Loucy (cell line): ENCODE data around the gene NPVF.

ENCODE experiments used
- H2AFZ ChIP-seq: fragments of 200-600 bp; sonication (generic); 2 replicates; pipeline ENCODE4 v1.6.0; 2016; ENCODE audit warnings: antibody characterized with exemption, mild to moderate bottlenecking, low read length, moderate library complexity
- H3F3A ChIP-seq: fragments of 200-600 bp; 2 replicates; pipeline ENCODE4 v1.6.0; 2016; ENCODE audit warnings: antibody characterized with exemption, low read depth, mild to moderate bottlenecking
- H3K27me3 ChIP-seq: fragments of 200-600 bp; sonication (generic); 2 replicates; pipeline ENCODE4 v1.6.1; 2014; ENCODE audit warnings: low read length, mild to moderate bottlenecking; ENCODE audit not compliant: insufficient read depth, poor library complexity, severe bottlenecking
- H3K36me3 ChIP-seq: fragments of 200-600 bp; sonication (generic); 2 replicates; pipeline ENCODE4 v1.6.1; 2016; ENCODE audit warnings: low read length; ENCODE audit not compliant: insufficient read depth
- H3K4me1 ChIP-seq: fragments of 200-600 bp; sonication (generic); 2 replicates; pipeline ENCODE4 v1.5.1; 2014; ENCODE audit warnings: low read length, mild to moderate bottlenecking; ENCODE audit not compliant: insufficient read depth, poor library complexity, severe bottlenecking
- H3K4me2 ChIP-seq: fragments of 200-600 bp; sonication (generic); 2 replicates; pipeline ENCODE4 v1.6.0; 2014; ENCODE audit warnings: antibody characterized with exemption, low read length, low read depth, mild to moderate bottlenecking; ENCODE audit not compliant: poor library complexity, severe bottlenecking
- H3K4me3 ChIP-seq: fragments of 200-600 bp; sonication (generic); 2 replicates; pipeline ENCODE4 v1.5.1; 2014; ENCODE audit warnings: low read length, mild to moderate bottlenecking, mixed read lengths; ENCODE audit not compliant: poor library complexity, severe bottlenecking
- H3K79me2 ChIP-seq: fragments of 200-600 bp; sonication (generic); 2 replicates; pipeline ENCODE4 v1.6.1; 2014; ENCODE audit warnings: low read length; ENCODE audit not compliant: insufficient read depth
- H3K9ac ChIP-seq: fragments of 200-600 bp; sonication (generic); 2 replicates; pipeline ENCODE4 v1.6.0; 2014; ENCODE audit warnings: mild to moderate bottlenecking, low read depth, low read length, moderate library complexity; ENCODE audit not compliant: poor library complexity, severe bottlenecking
- H3K9me2 ChIP-seq: fragments of 200-600 bp; sonication (generic); replicated peaks from 2 replicates; pipeline ENCODE4 v1.6.1; 2016; ENCODE audit warnings: low read depth, low read length, mixed read lengths
- H3K9me3 ChIP-seq: fragments of 200-600 bp; sonication (generic); 2 replicates; pipeline ENCODE4 v1.6.1; 2014; ENCODE audit warnings: mild to moderate bottlenecking, antibody characterized with exemption, low read length, low read depth; ENCODE audit not compliant: insufficient read depth
- H4K20me1 ChIP-seq: fragments of 200-600 bp; sonication (generic); 2 replicates; pipeline ENCODE4 v1.6.0; 2014; ENCODE audit warnings: antibody characterized with exemption, low read length, mild to moderate bottlenecking; ENCODE audit not compliant: insufficient read depth, poor library complexity, severe bottlenecking
- CTCF ChIP-seq: fragments of 200-600 bp; sonication (generic); conservative IDR thresholded peaks from 2 replicates; pipeline ENCODE4 v1.5.1; 2014; ENCODE audit warnings: mild to moderate bottlenecking, antibody characterized with exemption, low read length
- EZH2phosphoT487 ChIP-seq: fragments of 200-600 bp; IDR thresholded peaks from 2 replicates; pipeline ENCODE4 v1.6.1; 2018; ENCODE audit warnings: antibody characterized with exemption, mild to moderate bottlenecking, moderate library complexity, borderline replicate concordance

NPVF gene

GRCh38 chr7:25239888-25240287 is 11.6 kb upstream of the NPVF start:
- H3K9ac ChIP-seq = no peak overlapping the region
- H3K4me1 ChIP-seq = no peaks in the 10 kb centered on the region
- H3K4me2 ChIP-seq = no peak overlapping the region
- H3K9me3 ChIP-seq = no peaks in the 10 kb centered on the region
- no peak overlapping the region for H2AFZ ChIP-seq
- no peaks in the 10 kb centered on the region for H3F3A ChIP-seq
- no peaks in the 10 kb centered on the region for H3K79me2 ChIP-seq
- H3K4me3 ChIP-seq = no peak overlapping the region
- TF ChIP-seq EZH2phosphoT487 (no peak), CTCF (no peak)
- no peaks in the 10 kb centered on the region for H3K36me3 ChIP-seq
- no peaks in the 10 kb centered on the region for H4K20me1 ChIP-seq
- H3K9me2 ChIP-seq = no peaks in the 10 kb centered on the region
- H3K27me3 ChIP-seq = no peaks in the 10 kb centered on the region

GRCh38 chr7:25238066-25238725 is 9.9 kb upstream of the NPVF start:
- H3K36me3 ChIP-seq = no peaks in the 10 kb centered on the region
- TF ChIP-seq CTCF (no peak), EZH2phosphoT487 (no peak)
- no peaks in the 10 kb centered on the region for H4K20me1 ChIP-seq
- no peaks in the 10 kb centered on the region for H3K79me2 ChIP-seq
- no peaks in the 10 kb centered on the region for H3F3A ChIP-seq
- H3K9me3 ChIP-seq = no peaks in the 10 kb centered on the region
- H3K27me3 ChIP-seq = no peaks in the 10 kb centered on the region
- no peak overlapping the region for H3K4me2 ChIP-seq
- H3K9ac ChIP-seq = no peak overlapping the region
- H3K4me3 ChIP-seq = no peak overlapping the region
- H3K4me1 ChIP-seq = no peaks in the 10 kb centered on the region
- no peaks in the 10 kb centered on the region for H3K9me2 ChIP-seq
- no peak overlapping the region for H2AFZ ChIP-seq

GRCh38 chr7:25235471-25235870 is 7.2 kb upstream of the NPVF start:
- no peak overlapping the region for H2AFZ ChIP-seq
- TF ChIP-seq CTCF = no peak
- TF ChIP-seq EZH2phosphoT487 = no peak
- H3K4me2 ChIP-seq = no peak overlapping the region
- no peak overlapping the region for H3K9ac ChIP-seq
- no peaks in the 10 kb centered on the region for H3F3A ChIP-seq
- H3K36me3 ChIP-seq = no peaks in the 10 kb centered on the region
- no peaks in the 10 kb centered on the region for H3K4me1 ChIP-seq
- no peaks in the 10 kb centered on the region for H3K27me3 ChIP-seq
- no peak overlapping the region for H3K4me3 ChIP-seq
- H3K79me2 ChIP-seq = no peaks in the 10 kb centered on the region
- no peaks in the 10 kb centered on the region for H3K9me3 ChIP-seq
- no peaks in the 10 kb centered on the region for H4K20me1 ChIP-seq
- no peaks in the 10 kb centered on the region for H3K9me2 ChIP-seq
